Fibroblast of the aortic adventitia (primary cell): ENCODE results near the gene WBP2. TPM values are rescaled to one million over a fixed set of nuclear protein-coding genes. Genes with fewer than 3 reads are reported as not detected.
"Not testable (repeated sequence)": the region's sequence is repeated elsewhere in the genome, so short reads cannot be mapped to it uniquely, and the experiment has no call there.

Experiments
- DNase-seq: peaks from one replicate; pipeline ENCODE4 v3.0.0-alpha.2; 2010; ENCODE audit warnings: low read depth
- H3K4me3 ChIP-seq: 2 replicates; pipeline ENCODE4 v1.5.1; 2011; ENCODE audit warnings: low read depth, mild to moderate bottlenecking, control low read depth, low read length, moderate library complexity
- total RNA-seq: library from RNA; depleted of rRNA; stranded (reverse); fragments of >200 nt; gene quantifications from 2 replicates; pipeline ENCODE4 v1.2.3, GENCODE V29; 2012; ENCODE audit warnings: low replicate concordance
- TF ChIP-seq, protein P1 (sequence below): IDR thresholded peaks from 2 replicates; pipeline ENCODE4 v1.5.1; 2011; ENCODE audit warnings: mild to moderate bottlenecking, low read length, control low read depth, inconsistent platforms; ENCODE audit not compliant: insufficient read depth

Gene WBP2
- total RNA-seq, 1 donor, result 24.1 TPM

DNA sequence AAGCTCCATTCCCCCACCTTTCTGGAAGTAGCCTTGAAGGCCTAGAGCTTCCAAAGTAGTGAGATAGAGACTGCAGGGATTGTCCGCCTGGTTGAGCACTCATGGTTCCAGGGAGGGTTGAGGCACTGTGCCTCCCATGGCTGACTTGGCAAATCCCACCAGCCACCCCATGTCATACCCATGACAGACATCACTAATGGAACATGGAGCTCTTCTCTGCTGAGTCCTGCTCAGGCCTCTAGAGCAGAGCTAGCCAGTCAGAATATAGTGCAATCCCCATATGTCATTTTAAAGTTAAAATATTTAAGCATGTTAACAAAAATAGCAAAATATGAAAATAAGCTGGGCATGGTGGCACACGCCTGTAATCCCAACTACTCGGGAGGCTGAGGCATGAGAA, 39.7 kb downstream of the WBP2 start:
- TF ChIP-seq, protein P1, sequence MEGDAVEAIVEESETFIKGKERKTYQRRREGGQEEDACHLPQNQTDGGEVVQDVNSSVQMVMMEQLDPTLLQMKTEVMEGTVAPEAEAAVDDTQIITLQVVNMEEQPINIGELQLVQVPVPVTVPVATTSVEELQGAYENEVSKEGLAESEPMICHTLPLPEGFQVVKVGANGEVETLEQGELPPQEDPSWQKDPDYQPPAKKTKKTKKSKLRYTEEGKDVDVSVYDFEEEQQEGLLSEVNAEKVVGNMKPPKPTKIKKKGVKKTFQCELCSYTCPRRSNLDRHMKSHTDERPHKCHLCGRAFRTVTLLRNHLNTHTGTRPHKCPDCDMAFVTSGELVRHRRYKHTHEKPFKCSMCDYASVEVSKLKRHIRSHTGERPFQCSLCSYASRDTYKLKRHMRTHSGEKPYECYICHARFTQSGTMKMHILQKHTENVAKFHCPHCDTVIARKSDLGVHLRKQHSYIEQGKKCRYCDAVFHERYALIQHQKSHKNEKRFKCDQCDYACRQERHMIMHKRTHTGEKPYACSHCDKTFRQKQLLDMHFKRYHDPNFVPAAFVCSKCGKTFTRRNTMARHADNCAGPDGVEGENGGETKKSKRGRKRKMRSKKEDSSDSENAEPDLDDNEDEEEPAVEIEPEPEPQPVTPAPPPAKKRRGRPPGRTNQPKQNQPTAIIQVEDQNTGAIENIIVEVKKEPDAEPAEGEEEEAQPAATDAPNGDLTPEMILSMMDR, result no peak
- H3K4me3 ChIP-seq, result no peak overlapping the region
- no peak for DNase-seq

DNA sequence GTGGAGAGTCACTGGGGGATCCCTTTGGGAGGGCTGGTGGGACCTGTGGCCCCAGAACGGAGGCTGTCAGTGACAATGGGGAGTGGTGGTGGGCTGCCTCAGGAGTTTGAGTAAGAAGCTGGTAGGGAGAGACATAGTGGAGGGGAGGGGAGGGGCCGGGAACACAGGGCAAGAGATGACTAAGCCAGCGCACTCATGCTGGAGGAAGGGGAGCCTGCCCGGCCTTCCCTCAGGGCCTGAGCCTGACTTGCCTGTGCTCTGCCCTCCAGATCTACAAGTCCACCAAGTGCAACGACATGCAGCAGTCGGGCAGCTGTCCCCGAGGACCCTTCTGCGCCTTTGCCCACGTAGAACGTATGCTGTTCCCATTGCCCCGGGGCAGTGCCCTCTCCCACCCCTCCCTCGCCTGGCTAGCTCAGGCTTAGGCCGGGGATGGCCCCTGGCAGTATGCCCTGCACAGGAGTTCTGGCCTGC, 40.2 kb downstream of the WBP2 start:
- TF ChIP-seq, protein P1, result no peak
- no peak overlapping the region for H3K4me3 ChIP-seq
- DNase-seq, result peak; percentile 59

DNA sequence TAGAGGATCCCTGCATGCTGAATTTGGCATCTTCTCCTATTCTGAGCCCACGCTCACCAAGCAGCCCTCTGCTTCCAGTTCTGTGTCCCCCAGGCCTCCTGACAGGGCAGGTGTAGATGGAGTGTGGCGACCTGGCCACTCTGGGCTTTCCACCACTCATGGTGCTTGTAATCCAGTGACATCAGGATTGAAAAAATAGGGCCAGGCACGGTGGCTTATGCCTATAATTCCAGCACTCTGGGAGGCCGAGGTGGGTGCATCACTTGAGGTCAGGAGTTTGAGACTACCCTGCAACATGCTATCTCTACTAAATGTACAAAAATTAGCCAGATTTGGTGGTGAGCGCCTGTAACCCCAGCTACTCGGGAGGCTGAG, 41.1 kb downstream of the WBP2 start:
- TF ChIP-seq, protein P1, result no peak
- no peak for DNase-seq
- no peak overlapping the region for H3K4me3 ChIP-seq

DNA sequence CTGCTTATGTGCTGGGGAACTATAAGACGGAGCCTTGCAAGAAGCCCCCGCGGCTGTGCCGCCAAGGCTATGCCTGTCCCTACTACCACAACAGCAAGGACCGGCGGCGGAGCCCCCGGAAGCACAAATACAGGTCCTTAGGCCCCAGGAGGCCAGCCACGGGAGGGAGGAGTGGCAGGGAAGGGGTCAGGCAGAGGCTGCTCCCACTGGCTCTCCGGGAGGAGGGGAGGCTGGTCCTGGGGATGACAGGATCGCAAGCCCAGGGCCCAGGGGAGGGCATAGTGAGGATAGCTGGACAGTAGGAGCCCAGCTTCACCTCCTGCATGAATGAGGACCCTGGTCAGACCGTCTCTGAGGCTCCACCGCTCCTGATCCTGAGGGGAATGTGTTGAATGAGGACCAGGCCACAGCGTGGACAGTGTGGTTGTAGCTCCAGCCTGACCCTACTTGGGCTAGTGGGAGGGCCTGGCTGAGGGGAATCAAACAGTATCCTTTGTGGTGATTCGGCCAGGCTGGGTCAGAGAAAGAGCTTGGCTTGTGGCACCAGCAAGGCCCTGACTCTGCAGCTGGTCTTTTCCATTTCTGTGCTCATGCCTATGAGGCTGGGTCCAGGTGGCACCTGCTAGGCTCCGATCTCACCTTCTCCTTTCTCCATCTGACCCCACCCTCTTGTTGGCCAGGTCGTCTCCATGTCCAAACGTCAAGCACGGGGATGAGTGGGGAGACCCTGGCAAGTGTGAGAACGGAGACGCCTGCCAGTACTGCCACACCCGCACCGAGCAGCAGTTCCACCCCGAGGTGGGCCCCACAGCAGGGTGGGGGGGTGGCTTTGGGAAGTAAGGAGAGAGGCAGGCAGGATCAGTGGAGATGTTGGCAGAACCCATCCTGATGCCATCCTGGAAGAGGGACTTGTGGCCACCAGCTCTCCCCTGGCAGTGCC, 41.8 kb downstream of the WBP2 start:
- DNase-seq, result no peak
- TF ChIP-seq, protein P1, result no peak
- no peak overlapping the region for H3K4me3 ChIP-seq

DNA sequence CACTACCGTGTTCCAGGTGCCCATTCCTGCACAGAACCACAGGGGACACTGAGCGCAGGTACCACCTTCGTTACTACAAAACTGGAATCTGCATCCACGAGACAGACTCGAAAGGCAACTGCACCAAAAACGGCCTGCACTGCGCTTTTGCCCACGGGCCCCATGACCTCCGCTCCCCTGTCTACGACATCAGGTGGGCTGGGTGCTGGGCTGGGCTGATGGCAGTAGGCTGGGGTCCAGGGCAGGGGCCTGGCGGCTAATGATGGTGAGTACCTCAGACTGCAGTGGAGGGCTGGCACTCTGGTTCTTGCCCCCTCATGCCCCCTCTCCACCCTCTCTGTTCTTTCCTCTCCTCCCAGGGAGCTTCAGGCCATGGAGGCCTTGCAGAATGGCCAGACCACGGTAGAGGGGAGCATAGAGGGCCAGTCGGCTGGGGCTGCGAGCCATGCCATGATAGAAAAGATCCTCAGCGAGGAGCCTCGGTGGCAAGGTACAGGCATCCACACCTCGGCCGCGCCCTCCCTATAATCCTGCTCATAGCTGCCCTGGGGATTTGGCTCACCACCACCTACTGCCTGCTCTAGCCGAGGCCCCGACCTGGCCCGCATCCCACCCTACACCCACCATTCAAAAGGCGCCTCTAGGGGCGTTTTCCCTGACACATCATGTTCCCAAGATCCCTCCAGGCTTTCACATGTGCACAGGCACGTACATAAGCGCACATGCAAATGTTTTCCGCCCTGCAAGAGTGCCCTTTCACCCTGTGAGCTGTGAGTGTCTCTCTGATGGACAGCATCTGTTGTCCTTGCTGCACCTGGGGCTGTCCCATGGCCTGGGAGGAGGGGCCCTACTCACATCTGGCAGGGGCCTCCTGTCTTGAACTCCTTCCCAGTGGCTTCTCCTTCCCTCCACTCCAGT, 42.8 kb downstream of the WBP2 start:
- TF ChIP-seq, protein P1, result no peak
- DNase-seq, result no peak
- no peak overlapping the region for H3K4me3 ChIP-seq

DNA sequence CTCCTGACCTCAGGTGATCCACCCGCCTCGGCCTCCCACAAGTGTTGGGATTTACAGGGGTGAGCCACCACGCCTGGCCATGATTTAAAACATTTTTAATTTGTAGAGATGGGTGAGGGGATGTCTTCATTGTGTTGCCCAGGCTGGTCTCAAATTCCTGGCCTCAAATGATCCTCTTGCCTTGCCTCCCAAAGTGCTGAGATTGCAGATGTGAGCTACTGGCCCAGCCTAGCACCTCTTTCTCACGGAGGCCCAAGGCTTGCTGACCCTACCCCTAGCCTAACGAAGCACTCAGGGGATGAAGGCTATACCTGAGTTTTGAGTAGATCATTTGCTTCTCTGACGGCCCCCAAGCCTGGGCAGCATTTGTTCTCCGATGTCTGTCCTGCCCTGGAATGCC, 44.0 kb downstream of the WBP2 start:
- DNase-seq, result no peak
- TF ChIP-seq, protein P1, result no peak

DNA sequence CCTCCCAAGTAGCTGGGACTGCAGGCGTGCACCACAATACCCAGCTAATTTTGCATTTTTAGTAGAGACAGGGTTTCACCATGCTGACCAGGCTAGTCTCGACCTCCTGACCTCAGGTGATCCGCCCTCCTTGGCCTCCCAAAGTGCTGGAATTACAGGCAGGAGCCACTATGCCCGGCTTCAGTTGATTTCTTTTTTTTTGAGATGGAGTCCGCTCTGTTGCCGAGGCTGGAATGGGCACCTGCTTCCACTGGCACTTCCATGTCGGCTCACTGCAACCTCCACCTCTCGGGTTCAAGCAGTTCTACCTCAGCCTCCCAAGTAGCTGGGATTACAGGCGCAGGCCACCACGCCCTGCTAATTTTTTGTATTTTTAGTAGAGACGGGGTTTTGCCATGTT, 44.4 kb downstream of the WBP2 start:
- DNase-seq, H3K4me3 ChIP-seq: not testable (repeated sequence)

More for the DNA sequence above, 44.0 kb downstream of the WBP2 start:
- H3K4me3 ChIP-seq, result no peak overlapping the region
